ENCODE results near the gene CXCL12. TPM values are rescaled to one million over a fixed set of nuclear protein-coding genes. Genes with fewer than 3 reads are reported as not detected.
A peak's percentile ranks its signal among the peaks of the same experiment; 100 is the strongest.

CXCL12 gene
- total RNA-seq, 1 experiment from 2014 or later = not detected

GRCh38 chr10:44388641-44389040 is 3.7 kb upstream of the CXCL12 start:
- in situ Hi-C loops (cut with HindIII; ENCODE audit: low sequenced_read_pairs) = no loop called here

GRCh38 chr10:44387853-44388251 is 3.0 kb upstream of the CXCL12 start:
- in situ Hi-C loops (cut with HindIII; ENCODE audit: low sequenced_read_pairs) = no loop called here
- no peak for DNase-seq (ENCODE audit: low spot score)

More at GRCh38 chr10:44388641-44389040, 3.7 kb upstream of the CXCL12 start:
- DNase-seq (ENCODE audit: low spot score) = no peak

- in situ Hi-C loops (cut with HindIII; ENCODE audit: low sequenced_read_pairs) = no loop called here
- DNase-seq (ENCODE audit: low spot score) = peak; percentile 36
Measured at GRCh38 chr10:44386546-44387052, 1.7 kb upstream of the CXCL12 start.

GRCh38 chr10:44385696-44386441 is 972 bp upstream of the CXCL12 start:
- in situ Hi-C loops (cut with HindIII; ENCODE audit: low sequenced_read_pairs) = no loop called here
- DNase-seq (ENCODE audit: low spot score) = no peak

GRCh38 chr10:44384601-44385025 is 284 bp downstream of the CXCL12 start:
- DNase-seq (ENCODE audit: low spot score) = no peak
- in situ Hi-C loops (cut with HindIII; ENCODE audit: low sequenced_read_pairs) = no loop called here

GRCh38 chr10:44383749-44384600 is 922 bp downstream of the CXCL12 start:
- no peak for DNase-seq (ENCODE audit: low spot score)
- in situ Hi-C loops (cut with HindIII; ENCODE audit: low sequenced_read_pairs) = no loop called here

GRCh38 chr10:44382981-44383748 is 1.7 kb downstream of the CXCL12 start:
- in situ Hi-C loops (cut with HindIII; ENCODE audit: low sequenced_read_pairs) = no loop called here
- DNase-seq (ENCODE audit: low spot score) = no peak

GRCh38 chr10:44382131-44382858 is 2.6 kb downstream of the CXCL12 start:
- DNase-seq (ENCODE audit: low spot score) = no peak
- in situ Hi-C loops (cut with HindIII; ENCODE audit: low sequenced_read_pairs) = no loop called here

GRCh38 chr10:44380829-44381600 is 3.9 kb downstream of the CXCL12 start:
- in situ Hi-C loops (cut with HindIII; ENCODE audit: low sequenced_read_pairs) = no loop called here
- peak; percentile 68 for DNase-seq (ENCODE audit: low spot score)

- in situ Hi-C loops (cut with HindIII; ENCODE audit: low sequenced_read_pairs) = no loop called here
- no peak for DNase-seq (ENCODE audit: low spot score)
Measured at GRCh38 chr10:44379907-44380306, 5.0 kb downstream of the CXCL12 start.

GRCh38 chr10:44378626-44379025 is 6.3 kb downstream of the CXCL12 start:
- in situ Hi-C loops (cut with HindIII; ENCODE audit: low sequenced_read_pairs) = no loop called here
- no peak for DNase-seq (ENCODE audit: low spot score)

- in situ Hi-C loops (cut with HindIII; ENCODE audit: low sequenced_read_pairs) = no loop called here
- no peak for DNase-seq (ENCODE audit: low spot score)
Measured at GRCh38 chr10:44377651-44378310, 7.1 kb downstream of the CXCL12 start.

GRCh38 chr10:44376472-44377099 is 8.3 kb downstream of the CXCL12 start:
- no peak for DNase-seq (ENCODE audit: low spot score)
- in situ Hi-C loops (cut with HindIII; ENCODE audit: low sequenced_read_pairs) = no loop called here

- DNase-seq (ENCODE audit: low spot score) = no peak
- in situ Hi-C loops (cut with HindIII; ENCODE audit: low sequenced_read_pairs) = no loop called here
Measured at GRCh38 chr10:44374155-44374554, 10.7 kb downstream of the CXCL12 start.

- DNase-seq (ENCODE audit: low spot score) = no peak
- in situ Hi-C loops (cut with HindIII; ENCODE audit: low sequenced_read_pairs) = no loop called here
Measured at GRCh38 chr10:44373341-44373995, 11.4 kb downstream of the CXCL12 start.

GRCh38 chr10:44372181-44372580 is 12.7 kb downstream of the CXCL12 start:
- in situ Hi-C loops (cut with HindIII; ENCODE audit: low sequenced_read_pairs) = no loop called here

More at GRCh38 chr10:44372181-44372580, 12.7 kb downstream of the CXCL12 start:
- DNase-seq (ENCODE audit: low spot score) = no peak
